WI38 (cell line): ENCODE measurements around the gene GADL1.

ENCODE experiments used
- H3K4me3 ChIP-seq: 2 replicates; pipeline ENCODE4 v1.5.1; 2011; ENCODE audit warnings: low read depth, mild to moderate bottlenecking, control low read depth, low read length
- CTCF ChIP-seq: IDR thresholded peaks from 2 replicates; pipeline ENCODE4 v1.5.1; 2012; ENCODE audit warnings: low read depth, mild to moderate bottlenecking, control low read depth, low read length

GADL1 gene

DNA sequence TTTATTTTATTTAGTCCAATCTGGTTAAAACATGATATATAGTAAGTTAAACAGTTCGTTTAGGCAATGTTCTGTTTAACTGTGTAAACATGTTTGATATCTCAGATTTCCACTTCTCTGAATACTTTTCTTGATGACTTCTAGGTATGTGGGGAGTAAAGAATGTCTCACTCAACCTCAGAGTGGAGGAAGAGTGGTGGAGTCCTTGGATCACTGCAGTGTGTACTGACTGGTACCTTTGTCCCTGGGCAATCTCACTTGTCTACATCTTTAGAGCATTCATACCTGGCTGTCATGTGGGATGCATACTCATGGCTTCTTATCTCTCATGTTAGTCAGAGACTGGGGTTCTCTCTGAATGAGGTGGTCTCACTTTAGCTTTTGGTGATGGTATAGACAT lies 15.6 kb downstream of the GADL1 start:
- no peak for TF ChIP-seq CTCF

DNA sequence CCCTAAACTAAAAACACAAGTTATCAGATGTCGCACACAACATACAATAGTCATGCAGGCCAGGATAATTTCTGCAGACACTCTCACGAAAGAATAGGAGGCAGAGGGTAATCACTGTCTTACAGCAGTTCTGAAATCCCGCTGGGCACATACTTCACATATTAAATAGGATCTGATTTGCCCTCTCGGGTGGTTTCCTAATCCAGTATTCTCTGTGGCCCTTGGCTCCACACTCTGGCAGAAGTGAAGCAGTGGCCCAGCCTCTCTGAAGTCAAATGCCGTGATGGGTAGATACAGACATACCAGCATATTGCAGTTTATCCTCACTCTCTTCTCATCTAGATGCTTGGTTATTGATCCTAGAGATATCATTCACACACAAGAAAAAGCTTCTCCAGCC lies 19.0 kb downstream of the GADL1 start:
- H3K4me3 ChIP-seq, result no peak overlapping the region
- TF ChIP-seq CTCF, result no peak

More for the DNA sequence above, 15.6 kb downstream of the GADL1 start:
- H3K4me3 ChIP-seq, result no peak overlapping the region

GRCh38 chr3:30873671-30874070 lies 20.8 kb downstream of the GADL1 start:
- H3K4me3 ChIP-seq, result no peak overlapping the region
- no peak for TF ChIP-seq CTCF

DNA sequence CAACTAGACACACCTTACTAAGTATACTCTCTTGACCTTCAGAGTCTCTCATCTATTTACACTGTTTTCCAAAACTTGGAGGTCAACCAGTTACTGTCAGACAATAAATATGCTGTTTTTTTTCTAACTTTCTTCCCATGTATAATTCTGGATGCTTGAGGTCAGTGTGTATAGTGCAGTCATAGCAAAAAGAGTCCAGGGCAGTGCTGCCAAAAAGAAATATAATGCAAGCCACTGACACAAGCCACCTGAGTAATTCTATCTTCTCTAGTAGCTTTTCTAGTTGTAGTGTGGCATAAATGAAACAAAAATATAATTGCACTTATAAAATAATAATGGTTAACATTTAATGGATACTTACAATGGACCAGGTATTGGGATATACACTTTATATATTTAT lies 21.6 kb downstream of the GADL1 start:
- no peak for TF ChIP-seq CTCF
- no peak overlapping the region for H3K4me3 ChIP-seq

DNA sequence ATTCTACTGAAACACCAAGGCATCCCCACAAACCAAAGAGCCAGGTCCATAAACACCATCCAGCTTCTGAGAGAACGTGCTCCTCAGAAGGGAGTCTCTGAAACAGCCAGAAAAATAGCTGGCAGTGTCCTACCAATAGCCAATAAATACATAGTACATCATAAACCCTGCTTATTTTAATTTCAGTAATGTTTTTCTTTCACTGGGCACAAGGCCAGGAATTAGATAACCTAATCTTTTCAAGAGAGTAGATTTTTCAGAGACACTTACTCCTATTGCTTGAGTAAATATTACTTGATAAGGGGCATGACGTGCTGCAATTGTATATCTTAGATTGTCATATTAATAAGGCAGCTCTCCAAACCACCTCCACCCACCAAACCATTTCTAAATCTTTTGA lies 22.7 kb downstream of the GADL1 start:
- no peak overlapping the region for H3K4me3 ChIP-seq
- no peak for TF ChIP-seq CTCF

- TF ChIP-seq CTCF, result no peak
- H3K4me3 ChIP-seq, result no peak overlapping the region
These were observed 29.6 kb downstream of the GADL1 start for GRCh38 chr3:30864836-30865235.

- H3K4me3 ChIP-seq, result no peak overlapping the region
- no peak for TF ChIP-seq CTCF
These were observed 30.3 kb downstream of the GADL1 start for GRCh38 chr3:30864132-30864531.

- no peak overlapping the region for H3K4me3 ChIP-seq
- TF ChIP-seq CTCF, result no peak
These were observed 32.5 kb downstream of the GADL1 start for GRCh38 chr3:30862004-30862403.
